K562 (cell line): ENCODE data around the gene LMBRD1. TPM values are rescaled to one million over a fixed set of nuclear protein-coding genes. Genes with fewer than 3 reads are reported as not detected.

ENCODE experiments used
- ATF7 ChIP-seq: fragments of 450-650 bp; IDR thresholded peaks from 2 replicates; pipeline ENCODE4 v1.7.1; 2014; ENCODE audit warnings: mild to moderate bottlenecking, moderate library complexity
- BDP1 ChIP-seq: IDR thresholded peaks from 3 replicates; pipeline ENCODE4 v1.6.1; 2011; ENCODE audit not compliant: insufficient read length, insufficient read depth
- HDAC1 ChIP-seq, 2 experiments: fragments of 450-650 bp; IDR thresholded peaks; 2 replicates each; pipeline ENCODE4 v1.6.1; 2016 to 2017; ENCODE audit warnings: inconsistent platforms in 1 of 2, mild to moderate bottlenecking in 1 of 2, moderate library complexity in 1 of 2
- HNRNPL ChIP-seq: fragments of 200-400 bp; formaldehyde crosslinking; IDR thresholded peaks from 2 replicates; pipeline ENCODE4 v1.6.1; 2017; ENCODE audit warnings: low read depth, mild to moderate bottlenecking, low read length
- HNRNPUL1 ChIP-seq: fragments of 200-400 bp; formaldehyde crosslinking; IDR thresholded peaks from 2 replicates; pipeline ENCODE4 v1.6.1; 2017; ENCODE audit warnings: low read length
- KAT7 ChIP-seq: sonication (generic); formaldehyde crosslinking; IDR thresholded peaks from 2 replicates; pipeline ENCODE4 v1.8.0; 2022; ENCODE audit warnings: missing genetic modification reagents, mild to moderate bottlenecking, borderline replicate concordance
- KLF10 ChIP-seq: fragments of 250-450 bp; sonication (Bioruptor Pico); IDR thresholded peaks from 2 replicates; pipeline ENCODE4 v1.6.1; 2021; ENCODE audit warnings: matching md5 sums
- MTA2 ChIP-seq: fragments of 450-650 bp; IDR thresholded peaks from 2 replicates; pipeline ENCODE4 v1.6.1; 2016; ENCODE audit warnings: low read depth
- OTX1 ChIP-seq: fragments of 450-650 bp; formaldehyde crosslinking; IDR thresholded peaks from 2 replicates; pipeline ENCODE4 v1.4.0; 2022; ENCODE audit warnings: mild to moderate bottlenecking
- PPARD ChIP-seq: fragments of 250-450 bp; sonication (Bioruptor Pico); IDR thresholded peaks from 2 replicates; pipeline ENCODE4 v1.8.0; 2022; ENCODE audit warnings: inconsistent platforms, mild to moderate bottlenecking, moderate library complexity
- RAD21 ChIP-seq, 2 experiments: fragments of 250-450 bp in 1 of 2; fragments of 450-650 bp in 1 of 2; sonication (Bioruptor Pico) in 1 of 2; formaldehyde crosslinking in 1 of 2; IDR thresholded peaks in 1 of 2; conservative IDR thresholded peaks in 1 of 2; 2 replicates each; pipeline versions ENCODE4 v1.4.0 to v1.8.0; 2020 to 2022; ENCODE audit warnings: mild to moderate bottlenecking in 2 of 2, moderate library complexity in 1 of 2
- RHOXF2B ChIP-seq: fragments of 250-450 bp; sonication (Bioruptor Pico); conservative IDR thresholded peaks from 2 replicates; pipeline ENCODE4 v1.5.1; 2021
- SMAD4 ChIP-seq: fragments of 250-450 bp; sonication (Bioruptor Pico); conservative IDR thresholded peaks from 2 replicates; pipeline ENCODE4 v1.8.0; 2021; ENCODE audit warnings: inconsistent platforms, mild to moderate bottlenecking, moderate library complexity
- SMARCA4 ChIP-seq: fragments of 450-650 bp; IDR thresholded peaks from 2 replicates; pipeline ENCODE4 v1.6.1; 2016
- SMARCC2 ChIP-seq: fragments of 450-650 bp; IDR thresholded peaks from 2 replicates; pipeline ENCODE4 v1.6.1; 2017; ENCODE audit warnings: antibody characterized with exemption, moderate library complexity, mild to moderate bottlenecking, low read depth
- SMARCE1 ChIP-seq: fragments of 450-650 bp; IDR thresholded peaks from 2 replicates; pipeline ENCODE4 v1.7.1; 2016; ENCODE audit warnings: mild to moderate bottlenecking
- TAF9B ChIP-seq: fragments of 450-650 bp; IDR thresholded peaks from 2 replicates; pipeline ENCODE4 v1.6.1; 2018; ENCODE audit warnings: mild to moderate bottlenecking; ENCODE audit not compliant: partially characterized antibody
- TSC22D4 ChIP-seq: fragments of 450-650 bp; IDR thresholded peaks from 2 replicates; pipeline ENCODE4 v1.6.1; 2016; ENCODE audit warnings: missing genetic modification characterization, missing biosample characterization, control low read depth
- ZFP1 ChIP-seq: fragments of 450-650 bp; formaldehyde crosslinking; IDR thresholded peaks from 2 replicates; pipeline ENCODE4 v1.4.0; 2020; ENCODE audit warnings: mild to moderate bottlenecking, mixed read lengths
- ZNF146 ChIP-seq: IDR thresholded peaks from one replicate; pipeline ENCODE4 v1.6.1; 2018; ENCODE audit warnings: missing compliant biosample characterization; ENCODE audit not compliant: unreplicated experiment
- ZNF41 ChIP-seq: fragments of 250-450 bp; sonication (Bioruptor Pico); conservative IDR thresholded peaks from 2 replicates; pipeline ENCODE4 v1.4.0; 2020; ENCODE audit warnings: mild to moderate bottlenecking
- ZNF644 ChIP-seq: fragments of 200-800 bp; sonication (Bioruptor generic); IDR thresholded peaks from 2 replicates; pipeline ENCODE4 v1.6.1; 2016; ENCODE audit warnings: low read depth, missing genetic modification characterization, missing compliant biosample characterization
- polyA plus RNA-seq, 8 experiments: library from polyadenylated mRNA; depleted of rRNA in 4 of 8; stranded (reverse) in 5 of 8; unstranded in 3 of 8; fragments of >200 nt; fragmentation: Nextera tagmentation in 2 of 8; fragmentation: Illumina TruSeq in 1 of 8; extraction: Ambion mirVana in 2 of 8; extraction: Trizol in 1 of 8; gene quantifications; 2 replicates each; pipeline versions ENCODE4 v1.2.1 to v1.2.3, GENCODE V29; 2011 to 2014; ENCODE audit warnings: inconsistent platforms in 1 of 8, missing spikeins in 1 of 8
- total RNA-seq, 7 experiments: library from RNA; depleted of rRNA in 6 of 7; stranded (reverse); fragments of >200 nt in 6 of 7; fragmentation: Illumina TruSeq in 2 of 7; extraction: Trizol in 2 of 7; gene quantifications; 2 replicates each; pipeline versions ENCODE4 v1.2.1 to v1.2.3, GENCODE V29; 2011 to 2021; ENCODE audit warnings: low replicate concordance in 1 of 7

The LMBRD1 gene
- total and polyA plus RNA-seq, 9 of the 15 experiments (the other 6 are each of a cell fraction or from before 2014, with no cell fraction given), result 14.0 to 85.2 (median 26.5) TPM

DNA sequence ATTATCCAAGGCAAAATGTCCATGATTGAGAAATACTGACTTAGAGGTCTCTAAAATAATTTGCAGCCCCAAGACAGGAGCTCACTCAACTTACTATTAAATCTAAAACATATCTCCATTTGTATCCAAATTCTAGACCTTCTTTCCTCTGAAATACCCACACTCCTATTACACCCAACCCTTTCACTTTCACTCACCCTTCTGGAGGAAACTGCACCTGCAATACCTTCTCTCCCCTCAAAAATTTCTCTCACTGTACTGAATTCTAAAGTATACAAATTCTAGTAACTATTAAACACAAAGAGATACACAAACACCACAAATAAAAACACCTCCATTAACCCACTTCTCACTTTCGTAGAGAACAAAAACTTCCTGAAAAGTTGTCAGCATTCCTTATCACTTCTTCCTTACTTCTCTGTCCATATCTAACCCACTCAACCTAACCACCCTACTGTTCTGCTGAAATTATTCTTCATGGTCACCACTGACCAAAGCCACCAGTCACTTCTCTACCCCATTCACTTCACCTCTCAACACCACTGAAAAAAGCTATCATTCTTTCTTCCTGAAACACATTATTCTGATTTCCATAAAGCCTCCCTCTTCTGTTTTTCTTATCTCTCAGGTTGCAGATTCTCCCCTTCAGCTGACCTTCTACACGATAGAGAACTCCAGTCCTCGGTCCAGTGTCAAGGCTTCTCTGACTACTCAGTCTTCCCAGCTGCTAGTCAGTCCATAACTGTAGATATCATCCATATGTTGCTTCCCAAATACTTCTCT lies 12.0 kb downstream of the LMBRD1 start (continued):
- TF ChIP-seq ZNF41 (CRISPR knock-in tag), result no peak
- 0 out of 2 replicates have a peak, but pooled peaks have one; percentile 56 for TF ChIP-seq ZNF644 (tag)
- peak; percentile 89 for TF ChIP-seq SMARCE1
- 0 out of 2 replicates have a peak, but pooled peaks have one; percentile 23 for TF ChIP-seq TSC22D4
- no peak for TF ChIP-seq PPARD (CRISPR knock-in tag)
- TF ChIP-seq RHOXF2B (CRISPR knock-in tag), result no peak
- no peak for TF ChIP-seq BDP1
- TF ChIP-seq HNRNPL, result no peak
- TF ChIP-seq ZFP1 (CRISPR knock-in tag), result no peak
- peak; percentile 41 for TF ChIP-seq SMAD4 (CRISPR knock-in tag)
- peak; percentile 39 for TF ChIP-seq TAF9B
- peak; percentile 19; the same call in 1 of the 2 replicates for TF ChIP-seq ATF7
- TF ChIP-seq KLF10 (CRISPR knock-in tag), result no peak
- 0 out of 4 replicates have a peak, but pooled peaks of 1 of the 2 experiments have one; percentile 7 for TF ChIP-seq RAD21 (CRISPR knock-in tag; conservative IDR thresholded peaks at IDR 0.05 in 1 of 2, IDR thresholded peaks at IDR 0.05 in 1 of 2)
- peak; percentile 54 for TF ChIP-seq SMARCC2
- TF ChIP-seq KAT7, result no peak
- peak; percentile 67; the same call in 1 of the 2 replicates for TF ChIP-seq OTX1 (CRISPR knock-in tag)
- peak; percentile 86 for TF ChIP-seq SMARCA4
- TF ChIP-seq HNRNPUL1, result no peak
- peak; percentile 64 for TF ChIP-seq MTA2
- peak in 1 of 2 experiments; percentile 83; a peak in 2 of 4 replicates for TF ChIP-seq HDAC1 (IDR thresholded peaks at IDR 0.05)
- TF ChIP-seq ZNF146 (CRISPR knock-in tag), result no peak
- TF ChIP-seq, all 486 proteins: peak for 68
